OCI-LY1 (cell line): ENCODE results near the gene VPS33B.

ENCODE experiments used
- H2AFZ ChIP-seq: fragments of 200-600 bp; sonication (generic), shearing (Covaris generic); 2 replicates; pipeline ENCODE4 v1.6.0; 2014; ENCODE audit warnings: antibody characterized with exemption, mild to moderate bottlenecking, low read length
- H3F3A ChIP-seq: fragments of 200-600 bp; sonication (generic), shearing (Covaris generic); 2 replicates; pipeline ENCODE4 v1.6.0; 2014; ENCODE audit warnings: mild to moderate bottlenecking, antibody characterized with exemption, low read length, moderate library complexity; ENCODE audit not compliant: insufficient read depth
- H3K27ac ChIP-seq: fragments of 200-600 bp; sonication (generic); 2 replicates; pipeline ENCODE4 v1.5.1; 2014; ENCODE audit warnings: low read length, mixed run types, mild to moderate bottlenecking, low read depth; ENCODE audit not compliant: poor library complexity, severe bottlenecking
- H3K27me3 ChIP-seq: fragments of 200-600 bp; sonication (generic); 2 replicates; pipeline ENCODE4 v1.6.0; 2014; ENCODE audit warnings: antibody characterized with exemption, mild to moderate bottlenecking, low read length, moderate library complexity; ENCODE audit not compliant: insufficient read depth
- H3K36me3 ChIP-seq: fragments of 200-600 bp; sonication (generic); 2 replicates; pipeline ENCODE4 v1.6.1; 2014; ENCODE audit warnings: mild to moderate bottlenecking, antibody characterized with exemption, low read length, moderate library complexity, mixed read lengths; ENCODE audit not compliant: insufficient read depth
- H3K4me1 ChIP-seq: fragments of 200-600 bp; sonication (generic); 2 replicates; pipeline ENCODE4 v1.5.1; 2014; ENCODE audit warnings: mild to moderate bottlenecking, low read length, moderate library complexity; ENCODE audit not compliant: insufficient read depth, severe bottlenecking
- H3K4me2 ChIP-seq: fragments of 200-600 bp; sonication (generic), shearing (Covaris generic); 2 replicates; pipeline ENCODE4 v1.6.1; 2014; ENCODE audit warnings: low read length
- H3K4me3 ChIP-seq: fragments of 200-600 bp; sonication (generic); 2 replicates; pipeline ENCODE4 v1.5.1; 2014; ENCODE audit warnings: low read length, low read depth, mild to moderate bottlenecking, mixed read lengths; ENCODE audit not compliant: poor library complexity, severe bottlenecking
- H3K79me2 ChIP-seq: fragments of 200-600 bp; shearing (Covaris generic); 2 replicates; pipeline ENCODE4 v1.6.1; 2016; ENCODE audit warnings: mixed run types, low read length, mixed read lengths; ENCODE audit not compliant: insufficient read depth
- H3K9ac ChIP-seq: fragments of 200-600 bp; sonication (generic), shearing (Covaris generic); 2 replicates; pipeline ENCODE4 v1.6.1; 2014; ENCODE audit warnings: mild to moderate bottlenecking, low read length, mixed read lengths
- H3K9me2 ChIP-seq: fragments of 200-600 bp; sonication (generic), shearing (Covaris generic); 2 replicates; pipeline ENCODE4 v1.6.1; 2014; ENCODE audit warnings: low read depth, mild to moderate bottlenecking, low read length, mixed read lengths
- H3K9me3 ChIP-seq: fragments of 200-600 bp; shearing (Covaris generic); 2 replicates; pipeline ENCODE4 v1.6.1; 2014; ENCODE audit warnings: low read length, mixed read lengths
- H4K20me1 ChIP-seq: fragments of 200-600 bp; sonication (generic), shearing (Covaris generic); 2 replicates; pipeline ENCODE4 v1.6.0; 2016; ENCODE audit warnings: mild to moderate bottlenecking, low read length; ENCODE audit not compliant: insufficient read depth
- EZH2 ChIP-seq: fragments of 200-600 bp; sonication (generic), shearing (Covaris generic); IDR thresholded peaks from 2 replicates; pipeline ENCODE4 v1.8.0; 2017; ENCODE audit warnings: borderline replicate concordance, mixed run types, mild to moderate bottlenecking, antibody characterized with exemption, low read length, moderate library complexity, mixed read lengths
- TF ChIP-seq, protein P1 (sequence below): fragments of 200-600 bp; sonication (generic), shearing (Covaris generic); IDR thresholded peaks from 2 replicates; pipeline ENCODE4 v1.5.1; 2017; ENCODE audit warnings: mild to moderate bottlenecking, antibody characterized with exemption, low read length, moderate library complexity, mixed read lengths

VPS33B gene

DNA sequence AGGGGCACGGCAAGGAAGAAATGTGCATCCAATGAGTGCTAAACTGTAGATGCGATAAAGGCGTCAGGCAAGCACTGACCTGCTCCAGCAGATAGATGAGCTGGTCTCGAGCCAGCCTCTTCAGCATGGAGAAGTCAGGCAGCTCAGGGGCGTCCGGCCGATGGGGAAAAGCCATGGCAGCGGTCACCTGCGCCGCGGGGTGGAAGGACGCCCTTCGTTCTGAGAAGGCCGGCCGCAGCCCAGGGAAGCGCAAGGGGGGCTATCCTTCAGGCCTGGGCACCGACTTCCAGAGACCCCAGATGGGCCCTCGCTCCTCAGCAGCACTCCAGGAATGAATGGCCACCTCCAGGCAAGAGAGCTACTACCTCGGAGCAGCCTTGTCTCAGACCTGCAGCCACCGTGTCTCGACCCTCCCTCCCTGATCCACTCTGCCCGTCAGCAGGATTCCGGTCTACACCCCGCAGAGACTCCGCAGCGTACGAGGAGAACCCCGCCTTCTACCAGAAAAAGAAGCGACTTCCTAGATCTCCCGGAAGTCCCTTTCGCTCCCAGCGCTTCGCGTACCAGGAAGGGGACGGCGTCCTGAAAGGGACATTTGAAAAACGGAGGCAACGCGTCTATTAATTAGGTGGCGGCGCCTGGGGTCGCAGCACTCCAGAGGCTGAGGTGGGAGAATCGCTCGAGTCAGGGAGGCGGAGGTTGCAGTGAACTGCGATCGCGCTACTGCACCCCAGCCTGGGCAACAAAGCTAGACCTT is at the start of gene VPS33B:
TSS of gene VPS33B (minus strand) at position 520 of the 757 bp plus-strand sequence. CDS start at position 175, 345 bp downstream.
- Histone ChIP-seq H3K9me3 (no peaks in the 10 kb centered on the region), H3K4me1 (peaks cover 23% of the 10 kb centered on the region), H2AFZ (peak within 1 kb of the TSS; percentile 17), H3K4me3 (peak within 1 kb of the TSS; percentile 84), H3K9ac (peak within 1 kb of the TSS; percentile 83), H3K36me3 (no peaks in the 10 kb centered on the region), H3F3A (no peaks in the 10 kb centered on the region), H3K27ac (no peak within 1 kb of the TSS), H3K9me2 (no peaks in the 10 kb centered on the region), H4K20me1 (no peaks in the 10 kb centered on the region), H3K27me3 (no peaks in the 10 kb centered on the region), H3K79me2 (no peaks in the 10 kb centered on the region), H3K4me2 (peak within 1 kb of the TSS; percentile 99)
- TF ChIP-seq, protein P1, sequence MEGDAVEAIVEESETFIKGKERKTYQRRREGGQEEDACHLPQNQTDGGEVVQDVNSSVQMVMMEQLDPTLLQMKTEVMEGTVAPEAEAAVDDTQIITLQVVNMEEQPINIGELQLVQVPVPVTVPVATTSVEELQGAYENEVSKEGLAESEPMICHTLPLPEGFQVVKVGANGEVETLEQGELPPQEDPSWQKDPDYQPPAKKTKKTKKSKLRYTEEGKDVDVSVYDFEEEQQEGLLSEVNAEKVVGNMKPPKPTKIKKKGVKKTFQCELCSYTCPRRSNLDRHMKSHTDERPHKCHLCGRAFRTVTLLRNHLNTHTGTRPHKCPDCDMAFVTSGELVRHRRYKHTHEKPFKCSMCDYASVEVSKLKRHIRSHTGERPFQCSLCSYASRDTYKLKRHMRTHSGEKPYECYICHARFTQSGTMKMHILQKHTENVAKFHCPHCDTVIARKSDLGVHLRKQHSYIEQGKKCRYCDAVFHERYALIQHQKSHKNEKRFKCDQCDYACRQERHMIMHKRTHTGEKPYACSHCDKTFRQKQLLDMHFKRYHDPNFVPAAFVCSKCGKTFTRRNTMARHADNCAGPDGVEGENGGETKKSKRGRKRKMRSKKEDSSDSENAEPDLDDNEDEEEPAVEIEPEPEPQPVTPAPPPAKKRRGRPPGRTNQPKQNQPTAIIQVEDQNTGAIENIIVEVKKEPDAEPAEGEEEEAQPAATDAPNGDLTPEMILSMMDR = no peak
- no peak for TF ChIP-seq EZH2

DNA sequence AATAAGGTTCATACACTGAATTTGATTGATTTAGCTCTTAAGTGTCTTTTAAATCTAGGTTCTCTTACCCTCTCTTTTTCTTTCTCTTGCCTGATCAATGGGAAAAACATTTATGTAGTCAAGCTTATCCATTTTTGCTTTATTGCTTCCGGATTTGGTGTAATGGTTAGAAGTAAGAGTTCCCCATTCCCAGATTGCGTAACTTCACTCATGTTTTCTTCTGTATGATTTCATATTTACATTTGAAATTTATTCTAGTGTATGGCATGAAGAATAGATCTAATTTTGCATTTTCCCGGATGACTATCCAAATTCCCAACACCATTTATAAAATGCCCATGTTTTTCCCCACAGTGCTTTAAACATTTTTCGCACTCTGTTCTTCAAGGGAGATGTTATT is 49.8 kb upstream of the VPS33B start:
- TF ChIP-seq, protein P1 = no peak
- TF ChIP-seq EZH2 = no peak
- no peak overlapping the region for H3K4me3 ChIP-seq
- H3K27ac ChIP-seq = no peak overlapping the region
- no peaks in the 10 kb centered on the region for H3K4me1 ChIP-seq
- H3K36me3 ChIP-seq = no peaks in the 10 kb centered on the region
- no peak overlapping the region for H3K9ac ChIP-seq
- H3K9me2 ChIP-seq = no peaks in the 10 kb centered on the region
- H3K9me3 ChIP-seq = no peaks in the 10 kb centered on the region
- no peak overlapping the region for H2AFZ ChIP-seq
- H3K4me2 ChIP-seq = no peak overlapping the region
- no peaks in the 10 kb centered on the region for H3F3A ChIP-seq
- H3K79me2 ChIP-seq = no peaks in the 10 kb centered on the region
- no peaks in the 10 kb centered on the region for H4K20me1 ChIP-seq
- no peaks in the 10 kb centered on the region; the same call in 1 of the 2 replicates for H3K27me3 ChIP-seq

DNA sequence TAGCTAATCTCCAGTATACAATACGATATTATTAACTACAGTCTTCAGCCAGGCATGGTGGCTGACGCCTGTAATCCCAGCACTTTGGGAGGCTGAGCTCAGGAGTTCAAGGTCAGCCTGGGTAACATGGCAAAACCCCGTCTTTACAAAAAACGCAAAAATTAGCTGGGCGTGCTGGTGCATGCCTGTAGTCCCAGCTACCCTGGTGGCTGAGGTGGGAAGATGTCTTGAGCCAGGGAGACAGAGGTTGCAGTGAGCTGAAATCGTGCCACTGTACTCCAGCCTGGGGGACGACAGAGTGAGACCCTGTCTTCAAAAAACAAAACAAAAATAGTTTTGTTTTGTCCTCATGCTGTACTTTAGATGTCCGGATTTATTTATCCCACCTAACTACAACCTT is 48.5 kb upstream of the VPS33B start:
- Histone ChIP-seq H3K9me2 (no peaks in the 10 kb centered on the region), H3K27me3 (no peaks in the 10 kb centered on the region; the same call in 1 of the 2 replicates), H3K4me3 (no peak overlapping the region), H3K79me2 (no peaks in the 10 kb centered on the region), H3K9ac (no peak overlapping the region), H3K4me1 (no peaks in the 10 kb centered on the region), H3K9me3 (no peaks in the 10 kb centered on the region), H4K20me1 (no peaks in the 10 kb centered on the region), H3K4me2 (no peak overlapping the region), H3F3A (no peaks in the 10 kb centered on the region), H3K27ac (no peak overlapping the region), H2AFZ (no peak overlapping the region), H3K36me3 (no peaks in the 10 kb centered on the region)
- no peak for TF ChIP-seq EZH2
- TF ChIP-seq, protein P1 = no peak
